Activated CD4-positive, alpha-beta memory T cell treated with anti-CD3 and anti-CD28 coated beads, Interleukin-2, amount 10 ng/mL, durations not matched to agents 7 days and 5 days (primary cell): ENCODE results near the gene SEPTIN8. TPM values are rescaled to one million over a fixed set of nuclear protein-coding genes. Genes with fewer than 3 reads are reported as not detected.

Experiments used
- CTCF ChIA-PET: fragments of 350-600 bp; sonication (Branson Sonifier 250); formaldehyde crosslinking; loops from one replicate; lab custom pipeline; 2021; ENCODE audit warnings: antibody characterized with exemption, inconsistent platforms; lab: Charles Lee
- POLR2A ChIA-PET: fragments of 350-600 bp; sonication (Branson Sonifier 250); formaldehyde crosslinking; loops from one replicate; lab custom pipeline; 2021; ENCODE audit warnings: antibody characterized with exemption; lab: Charles Lee
- DNase-seq: peaks from one replicate; pipeline ENCODE4 v3.0.0-alpha.2; 2020
- H3K27ac Mint-ChIP-seq: one replicate; pipeline ENCODE4 v1.8.0; 2021; ENCODE audit warnings: mild to moderate bottlenecking, mixed read lengths
- H3K27me3 Mint-ChIP-seq: one replicate; pipeline ENCODE4 v1.8.0; 2021; ENCODE audit warnings: mixed read lengths
- H3K36me3 Mint-ChIP-seq: one replicate; pipeline ENCODE4 v1.8.0; 2021; ENCODE audit warnings: low read depth, mixed read lengths
- H3K4me1 Mint-ChIP-seq: one replicate; pipeline ENCODE4 v1.8.0; 2021; ENCODE audit warnings: mixed read lengths
- H3K4me3 Mint-ChIP-seq: one replicate; pipeline ENCODE4 v1.8.0; 2021; ENCODE audit warnings: mild to moderate bottlenecking, mixed read lengths
- H3K9me3 Mint-ChIP-seq: one replicate; pipeline ENCODE4 v1.8.0; 2021; ENCODE audit warnings: mixed read lengths
- total RNA-seq, 2 experiments: library from RNA; stranded (reverse); gene quantifications; one replicate each; pipeline ENCODE4 v1.2.3, GENCODE V29; 2021

The SEPTIN8 gene, protein sequence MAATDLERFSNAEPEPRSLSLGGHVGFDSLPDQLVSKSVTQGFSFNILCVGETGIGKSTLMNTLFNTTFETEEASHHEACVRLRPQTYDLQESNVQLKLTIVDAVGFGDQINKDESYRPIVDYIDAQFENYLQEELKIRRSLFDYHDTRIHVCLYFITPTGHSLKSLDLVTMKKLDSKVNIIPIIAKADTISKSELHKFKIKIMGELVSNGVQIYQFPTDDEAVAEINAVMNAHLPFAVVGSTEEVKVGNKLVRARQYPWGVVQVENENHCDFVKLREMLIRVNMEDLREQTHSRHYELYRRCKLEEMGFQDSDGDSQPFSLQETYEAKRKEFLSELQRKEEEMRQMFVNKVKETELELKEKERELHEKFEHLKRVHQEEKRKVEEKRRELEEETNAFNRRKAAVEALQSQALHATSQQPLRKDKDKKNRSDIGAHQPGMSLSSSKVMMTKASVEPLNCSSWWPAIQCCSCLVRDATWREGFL
- total RNA-seq, result 10 to 100 TPM; 29.7 to 31.8 TPM

DNA sequence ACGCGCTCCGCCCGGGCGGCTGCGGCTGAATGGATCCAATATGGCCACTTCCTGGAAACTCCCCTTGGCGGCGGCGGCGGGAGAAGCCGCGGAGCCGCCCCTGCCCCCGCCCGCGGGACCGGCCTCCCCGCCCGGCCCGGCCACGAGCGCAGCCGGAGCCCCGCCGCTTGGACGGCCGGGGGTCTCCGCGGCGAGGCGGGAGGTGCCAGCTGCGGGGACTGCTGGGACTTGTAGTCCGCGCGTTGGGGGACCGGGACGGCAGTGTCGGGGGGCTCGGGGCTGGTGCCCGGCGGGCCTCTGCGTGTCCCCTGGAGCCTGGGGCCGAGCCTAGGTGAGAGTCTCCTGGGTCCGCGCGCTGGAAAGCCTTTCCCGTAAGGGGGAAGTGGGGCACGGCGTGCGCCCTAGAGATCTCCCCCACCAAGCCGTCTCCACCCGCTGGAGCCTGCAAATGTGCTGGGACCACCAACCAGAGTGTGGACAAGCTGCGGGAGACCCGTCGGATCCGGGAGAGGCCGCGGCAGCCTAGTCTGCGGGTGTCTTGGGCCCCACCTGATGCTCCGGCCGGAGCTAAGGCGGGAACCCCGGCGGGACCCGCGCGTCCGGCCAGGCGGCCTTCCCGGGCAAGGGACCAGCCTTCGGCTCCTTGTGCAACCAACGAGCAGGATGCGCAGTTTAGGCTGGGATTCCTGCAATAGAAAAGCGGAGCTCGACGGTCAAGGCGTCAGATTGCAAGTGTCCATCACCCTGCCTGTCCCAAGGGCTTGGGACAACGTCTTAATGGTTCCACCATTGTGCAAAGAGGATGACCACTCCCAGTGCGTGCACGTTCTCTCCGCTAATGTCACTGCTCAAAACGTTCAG, at the start of gene SEPTIN8:
Gene SEPTIN8 (minus strand): TSS at position 31 of the 861 bp plus-strand sequence. CDS start 102 bp downstream, outside the sequence.
- Mint-ChIP-seq H3K27ac (no peak within 1 kb of the TSS), H3K36me3 (peaks cover 3% of the 10 kb centered on the region)

DNA sequence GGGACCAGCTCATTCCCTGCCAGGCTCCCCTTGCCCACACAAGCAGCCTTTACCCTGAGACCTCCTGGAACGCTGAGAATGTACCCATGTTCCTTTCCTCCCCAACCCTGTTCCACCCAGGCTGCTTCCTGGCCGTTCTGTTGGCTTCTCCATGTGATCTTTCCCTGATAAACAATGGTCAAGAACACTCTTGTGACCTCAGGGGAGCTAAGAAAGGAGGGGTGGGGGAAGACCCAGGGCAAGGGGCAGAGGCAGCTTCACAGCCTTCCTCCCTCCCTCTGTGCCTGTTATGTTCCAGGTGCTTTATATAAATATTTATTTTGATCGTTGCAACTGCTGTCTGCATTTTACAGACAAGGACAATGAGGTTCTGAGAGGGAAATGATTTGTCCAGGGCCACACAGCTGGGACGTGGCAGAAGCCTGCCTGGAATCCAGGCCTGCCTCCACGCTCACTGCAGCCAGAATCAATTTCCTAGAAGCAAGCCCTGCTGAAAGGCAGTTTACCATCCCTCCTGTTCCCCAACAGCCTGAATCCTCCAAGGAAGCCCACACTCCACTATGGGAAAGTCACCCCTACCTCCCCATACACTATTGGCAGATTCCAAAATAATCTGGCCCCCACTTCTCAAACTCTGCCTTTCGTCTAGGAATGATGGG, 49.5 kb upstream of the SEPTIN8 start:
- no peaks in the 10 kb centered on the region for H3K36me3 Mint-ChIP-seq

More for the DNA sequence above, at the start of gene SEPTIN8:
- Mint-ChIP-seq H3K27me3 (peaks cover 38% of the 10 kb centered on the region), H3K4me3 (peak within 1 kb of the TSS; percentile 73), H3K4me1 (peaks cover 23% of the 10 kb centered on the region), H3K9me3 (no peaks in the 10 kb centered on the region)
- DNase-seq, result peak; percentile 55
- CTCF ChIA-PET, result interaction anchor here (0.8 to 1.7 kb wide), 3 partner anchors 30 to 279 kb away, joined by 3 to 7 read pairs (median 3); partner anchors contain the start of gene CCNI2
- POLR2A ChIA-PET, result interaction anchor here (0.6 to 1.5 kb wide), 8 partner anchors 10 to 366 kb away, joined by 3 to 6 read pairs (median 3); partner anchors contain the start of gene CCNI2

DNA sequence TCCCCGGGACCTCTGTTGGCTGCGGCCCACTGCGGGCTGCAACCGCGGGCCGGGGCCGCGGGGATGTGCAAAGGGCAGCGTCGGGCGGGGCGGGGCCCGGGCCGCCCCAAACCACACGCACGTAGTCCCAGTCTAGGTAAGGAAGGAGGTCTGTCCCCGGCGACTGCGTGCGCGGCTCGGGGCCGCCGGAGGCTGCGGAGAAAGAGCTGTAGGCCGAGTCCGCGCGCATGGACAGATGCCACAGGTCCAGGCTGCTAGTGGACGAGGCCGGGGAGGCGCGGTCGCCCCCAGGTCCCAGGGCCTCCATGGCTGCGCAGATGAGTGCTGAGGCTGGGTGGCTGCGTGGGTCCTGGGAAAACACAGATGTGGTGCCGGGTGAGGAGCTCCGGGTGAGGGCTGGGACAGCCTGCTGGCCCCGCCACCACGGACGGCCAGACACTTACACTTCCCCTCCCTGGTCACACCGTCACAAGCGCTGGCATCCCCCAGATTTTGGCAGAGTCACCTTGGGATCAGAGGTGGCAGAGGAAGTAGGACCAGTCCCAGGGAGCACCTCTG, 48.9 kb upstream of the SEPTIN8 start:
- Mint-ChIP-seq H3K36me3 (no peaks in the 10 kb centered on the region), H3K4me1 (peaks cover 14% of the 10 kb centered on the region), H3K27ac (no peak overlapping the region), H3K4me3 (no peak overlapping the region), H3K27me3 (peaks cover 58% of the 10 kb centered on the region), H3K9me3 (no peaks in the 10 kb centered on the region)
- ChIA-PET CTCF (interaction anchor here (0.7 to 4.9 kb wide), 3 partner anchors 10 to 299 kb away, joined by 4 to 36 read pairs (median 8); no protein-coding TSS in a partner anchor), POLR2A (interaction anchor here (1.4 kb wide), 1 partner anchor 226 kb away, joined by 4 read pairs; the partner anchor contains the start of gene HSPA4)
- no peak for DNase-seq

More for the DNA sequence above, 49.5 kb upstream of the SEPTIN8 start:
- peaks cover 64% of the 10 kb centered on the region for H3K27me3 Mint-ChIP-seq
- no peak for DNase-seq
- H3K4me1 Mint-ChIP-seq, result peaks cover 19% of the 10 kb centered on the region
- H3K27ac Mint-ChIP-seq, result no peak overlapping the region
- POLR2A ChIA-PET, result no interaction called here
- H3K9me3 Mint-ChIP-seq, result no peaks in the 10 kb centered on the region
- CTCF ChIA-PET, result interaction anchor here (0.9 to 4.9 kb wide), 2 partner anchors 11 to 300 kb away, joined by 4 to 36 read pairs; no protein-coding TSS in a partner anchor
- no peak overlapping the region for H3K4me3 Mint-ChIP-seq

DNA sequence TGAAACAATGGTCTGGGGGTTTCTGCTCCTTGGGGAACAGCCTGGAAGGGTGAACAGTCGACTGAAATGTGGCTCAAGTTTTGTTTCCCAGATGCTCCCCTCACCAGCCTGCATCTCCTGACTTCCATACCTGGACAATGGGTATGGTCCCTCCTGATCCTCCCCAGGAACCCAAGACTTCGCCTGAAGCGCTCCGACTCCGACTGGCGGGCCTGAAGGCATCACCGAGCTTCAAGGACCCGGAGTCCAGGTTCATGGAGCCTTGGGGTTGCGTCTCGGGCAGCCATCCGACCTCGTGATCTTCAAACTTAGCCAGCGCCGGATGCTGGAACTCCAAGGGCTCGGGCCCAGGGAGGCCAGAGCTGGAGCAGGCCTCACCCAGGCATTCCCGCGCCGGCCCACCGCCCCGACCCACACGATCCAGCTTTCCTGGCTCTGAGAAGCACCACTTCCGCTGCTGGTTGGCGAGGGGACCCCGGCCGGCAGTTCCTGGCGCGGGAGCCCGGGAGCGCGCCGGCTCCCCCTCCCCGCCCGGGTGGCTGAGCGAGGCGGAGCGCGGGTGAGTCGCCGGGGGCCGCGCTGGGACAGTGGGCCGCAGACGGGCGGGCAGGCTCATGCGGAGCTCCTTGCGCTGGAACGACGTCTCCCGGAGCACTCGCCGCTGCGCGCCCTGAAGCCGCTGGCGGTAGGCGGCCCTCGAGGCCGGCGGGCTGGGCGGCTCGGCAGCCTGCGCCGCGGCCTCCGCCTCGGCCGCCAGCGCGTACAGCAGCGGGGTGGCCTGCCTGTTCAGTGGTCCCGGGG, 48.2 kb upstream of the SEPTIN8 start:
- DNase-seq, result no peak
- H3K36me3 Mint-ChIP-seq, result no peaks in the 10 kb centered on the region
- ChIA-PET POLR2A (interaction anchor here (1.4 kb wide), 1 partner anchor 227 kb away, joined by 4 read pairs; the partner anchor contains the start of gene HSPA4), CTCF (interaction anchor here (0.7 kb wide), 1 partner anchor 41 kb away, joined by 8 read pairs; no protein-coding TSS in a partner anchor)
- H3K27ac Mint-ChIP-seq, result no peak overlapping the region
- H3K4me3 Mint-ChIP-seq, result peak overlapping the region; percentile 30
- H3K27me3 Mint-ChIP-seq, result peaks cover 60% of the 10 kb centered on the region
- H3K4me1 Mint-ChIP-seq, result peaks cover 17% of the 10 kb centered on the region
- H3K9me3 Mint-ChIP-seq, result no peaks in the 10 kb centered on the region

DNA sequence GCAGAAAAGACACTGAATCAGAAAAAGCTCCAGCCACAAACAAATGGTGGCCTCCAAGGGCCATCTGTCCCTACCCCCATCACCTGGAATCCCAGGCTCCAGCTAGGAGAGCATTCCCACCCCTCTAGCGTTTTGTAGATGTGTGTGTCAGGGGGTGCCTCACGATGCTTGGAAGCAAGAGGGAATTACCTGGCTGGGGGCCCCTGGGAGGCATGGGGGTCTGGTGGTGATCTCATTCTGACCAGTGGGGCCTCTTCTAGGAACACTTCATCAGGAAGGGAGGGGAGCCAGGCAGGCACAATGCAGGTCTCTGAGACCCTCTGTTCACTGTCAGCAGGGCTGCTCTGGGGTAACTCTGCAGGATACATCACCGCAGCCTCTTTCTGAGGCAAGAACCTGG, 47.4 kb upstream of the SEPTIN8 start:
- peaks cover 60% of the 10 kb centered on the region for H3K27me3 Mint-ChIP-seq
- DNase-seq, result no peak

DNA sequence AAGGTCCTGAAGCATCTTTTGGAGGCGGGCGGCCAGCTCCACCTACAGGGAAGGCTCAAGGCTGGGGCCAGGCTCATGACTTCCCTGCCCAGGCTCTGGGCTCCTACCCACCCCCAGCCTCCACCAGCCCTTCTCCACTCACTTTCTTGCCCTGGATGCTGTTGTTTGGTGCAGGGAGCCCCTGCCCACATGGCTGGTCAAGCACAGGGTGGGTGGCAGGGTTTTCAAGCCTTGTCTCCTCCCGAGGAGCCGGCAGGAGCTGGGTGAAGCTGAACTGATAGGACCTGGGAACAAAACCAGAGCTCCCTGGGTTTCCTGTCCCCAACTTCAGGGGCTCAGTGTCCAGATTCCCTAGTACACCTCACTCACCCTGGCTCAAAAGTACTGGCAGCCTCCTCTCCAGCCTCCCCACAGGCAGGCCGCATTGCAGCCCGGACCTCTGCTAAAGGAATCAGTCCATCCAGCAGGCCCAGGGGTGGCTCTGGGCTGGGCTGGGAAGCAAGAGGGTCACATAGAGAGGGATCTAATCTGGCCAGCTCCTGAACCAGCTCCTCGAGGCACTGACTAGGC, 46.5 kb upstream of the SEPTIN8 start:
- peaks cover 14% of the 10 kb centered on the region for H3K4me1 Mint-ChIP-seq
- H3K9me3 Mint-ChIP-seq, result no peaks in the 10 kb centered on the region
- DNase-seq, result no peak
- H3K4me3 Mint-ChIP-seq, result no peak overlapping the region
- H3K36me3 Mint-ChIP-seq, result no peaks in the 10 kb centered on the region
- peaks cover 59% of the 10 kb centered on the region for H3K27me3 Mint-ChIP-seq
- no peak overlapping the region for H3K27ac Mint-ChIP-seq
- ChIA-PET CTCF (interaction anchor here (0.7 to 1.1 kb wide), 2 partner anchors 12 to 76 kb away, joined by 3 to 4 read pairs; partner anchors contain the start of gene CCNI2), POLR2A (interaction anchor here (1.2 to 1.4 kb wide), 2 partner anchors 10 to 327 kb away, joined by 4 read pairs; partner anchors contain the start of gene SOWAHA)

More for the DNA sequence above, 47.4 kb upstream of the SEPTIN8 start:
- H3K36me3 Mint-ChIP-seq, result no peaks in the 10 kb centered on the region
- peaks cover 18% of the 10 kb centered on the region for H3K4me1 Mint-ChIP-seq
- ChIA-PET POLR2A (interaction anchor here (1.2 to 1.4 kb wide), 2 partner anchors 228 to 328 kb away, joined by 4 read pairs; partner anchors contain the start of gene HSPA4), CTCF (no interaction called here)
- H3K4me3 Mint-ChIP-seq, result no peak overlapping the region
- no peak overlapping the region for H3K27ac Mint-ChIP-seq
- no peaks in the 10 kb centered on the region for H3K9me3 Mint-ChIP-seq

DNA sequence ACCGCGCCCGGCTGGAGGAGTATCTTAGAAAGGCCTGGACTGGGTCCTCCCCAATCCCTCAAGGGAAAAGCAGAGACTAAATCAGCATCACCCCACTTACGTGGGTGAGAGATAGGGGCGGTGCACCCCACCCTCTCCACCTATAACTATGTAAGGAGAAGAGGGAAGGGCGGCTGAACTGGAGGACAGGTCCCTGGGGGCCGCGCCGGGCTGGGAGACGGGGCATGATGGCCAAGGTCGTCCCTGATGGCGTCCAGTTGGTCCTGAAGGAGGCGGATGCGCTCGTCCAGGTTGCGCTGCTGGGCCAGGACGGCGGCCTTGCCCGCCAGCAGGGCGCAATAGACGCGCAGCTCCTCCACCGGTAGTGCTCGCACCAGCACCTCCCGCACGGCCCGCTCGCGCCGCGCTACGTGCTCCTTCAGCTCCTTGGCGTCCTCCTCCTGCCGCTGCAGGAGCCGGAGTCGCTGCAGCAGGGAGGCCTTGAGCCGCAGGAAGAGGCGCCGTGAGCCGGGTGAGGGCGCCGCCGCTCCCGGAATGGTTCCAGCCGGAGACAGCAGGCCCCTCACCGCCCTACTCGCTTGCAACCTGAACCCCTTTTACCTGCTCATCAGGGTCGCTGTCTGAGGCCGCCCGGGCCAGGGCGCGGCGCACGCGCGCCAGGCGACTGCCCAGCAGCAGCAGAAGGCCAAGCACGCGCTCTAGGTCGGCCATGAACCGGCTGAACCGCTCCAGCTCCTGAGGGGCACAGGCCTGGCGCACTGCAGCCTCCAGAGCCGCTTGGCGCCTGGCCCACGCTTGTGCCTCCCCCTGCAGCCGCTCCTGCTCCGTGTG, 45.8 kb upstream of the SEPTIN8 start:
- Mint-ChIP-seq H3K9me3 (no peaks in the 10 kb centered on the region), H3K27me3 (peaks cover 55% of the 10 kb centered on the region), H3K27ac (no peak overlapping the region), H3K4me3 (no peak overlapping the region), H3K36me3 (no peaks in the 10 kb centered on the region), H3K4me1 (peaks cover 14% of the 10 kb centered on the region)
- ChIA-PET POLR2A (interaction anchor here (1.2 to 1.4 kb wide), 2 partner anchors 9 to 326 kb away, joined by 4 read pairs; partner anchors contain the start of gene SOWAHA), CTCF (interaction anchor here (1.1 to 1.2 kb wide), 2 partner anchors 12 to 14 kb away, joined by 4 to 5 read pairs; no protein-coding TSS in a partner anchor)
- no peak for DNase-seq

DNA sequence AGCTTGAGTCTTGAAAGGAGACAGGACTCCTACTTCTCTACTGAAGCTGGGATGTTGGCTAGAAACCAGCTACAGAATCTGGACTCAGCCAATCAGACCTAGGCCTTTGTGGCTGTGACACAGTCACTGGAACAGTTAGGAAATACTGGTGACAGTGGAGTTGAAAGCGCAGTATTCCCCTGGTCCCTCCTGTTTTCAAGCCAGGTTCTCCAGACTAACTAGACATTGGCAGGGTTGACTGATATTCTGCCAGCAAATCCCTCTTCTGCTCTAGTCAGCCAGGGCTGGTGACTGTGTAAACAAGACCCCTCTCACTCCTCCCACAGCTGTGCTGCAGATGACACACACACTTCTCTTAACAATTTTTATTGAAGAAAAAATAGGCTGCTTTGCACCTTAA, 44.8 kb upstream of the SEPTIN8 start:
- ChIA-PET POLR2A (no interaction called here), CTCF (interaction anchor here (0.7 to 5.8 kb wide), 6 partner anchors 8 to 435 kb away, joined by 3 to 78 read pairs (median 6); partner anchors contain the start of genes GDF9 and SHROOM1)
- H3K27ac Mint-ChIP-seq, result no peak overlapping the region
- H3K4me3 Mint-ChIP-seq, result no peak overlapping the region
- no peaks in the 10 kb centered on the region for H3K36me3 Mint-ChIP-seq
- no peaks in the 10 kb centered on the region for H3K9me3 Mint-ChIP-seq
- peaks cover 44% of the 10 kb centered on the region for H3K27me3 Mint-ChIP-seq
- DNase-seq, result no peak
- H3K4me1 Mint-ChIP-seq, result peaks cover 14% of the 10 kb centered on the region

DNA sequence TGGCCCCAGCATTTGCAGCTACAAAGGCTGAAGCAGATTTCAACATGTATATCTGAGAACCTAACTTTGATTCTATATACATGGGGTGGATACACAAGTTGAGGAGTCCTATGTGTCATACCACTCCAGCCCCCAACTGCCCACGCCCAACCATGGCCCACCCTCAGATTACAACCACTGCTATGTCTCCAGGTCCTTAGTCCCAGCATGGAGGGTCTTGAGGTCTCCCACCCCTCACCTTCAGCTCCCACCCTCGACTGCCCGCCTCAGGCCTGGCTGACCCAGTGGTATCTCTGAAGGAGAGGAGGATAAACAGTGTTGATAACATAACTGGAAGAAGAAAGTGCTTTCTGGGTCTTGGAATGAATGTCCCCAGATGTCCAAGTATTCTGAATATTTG, 44.3 kb upstream of the SEPTIN8 start:
- ChIA-PET POLR2A (no interaction called here), CTCF (interaction anchor here (0.7 to 5.8 kb wide), 17 partner anchors 9 to 435 kb away, joined by 3 to 78 read pairs (median 7); partner anchors contain the start of genes GDF9 and SHROOM1)
- H3K9me3 Mint-ChIP-seq, result no peaks in the 10 kb centered on the region
- no peak overlapping the region for H3K27ac Mint-ChIP-seq
- H3K4me3 Mint-ChIP-seq, result no peak overlapping the region
- no peaks in the 10 kb centered on the region for H3K36me3 Mint-ChIP-seq
- peaks cover 14% of the 10 kb centered on the region for H3K4me1 Mint-ChIP-seq
- DNase-seq, result no peak
- peaks cover 41% of the 10 kb centered on the region for H3K27me3 Mint-ChIP-seq
